GM12878 (cell line): ENCODE measurements around the gene FDX1.

Experiments
- POLR2AphosphoS5 ChIP-seq: IDR thresholded peaks from 2 replicates; pipeline ENCODE4 v1.6.1; 2011; ENCODE audit warnings: mild to moderate bottlenecking, low read length, inconsistent platforms
- RFX5 ChIP-seq: IDR thresholded peaks from 2 replicates; pipeline ENCODE4 v1.6.1; 2011; ENCODE audit warnings: low read depth, low read length, improper control_type of control experiment

GRCh38 chr11:110501428-110501827 lies 71.7 kb downstream of the FDX1 start:
- TF ChIP-seq POLR2AphosphoS5 (no peak), RFX5 (no peak)
